GM12873 (cell line): ENCODE data around the gene EPB41L2.

Experiments
- CTCF ChIP-seq: IDR thresholded peaks from 2 replicates; pipeline ENCODE4 v1.5.1; 2012; ENCODE audit warnings: low read depth, mild to moderate bottlenecking, moderate library complexity, low read length, control low read depth; ENCODE audit not compliant: insufficient read depth; ENCODE audit errors: missing control alignments

EPB41L2 gene

GRCh38 chr6:131063028-131063763 lies at the start of gene EPB41L2:
Gene EPB41L2 (minus strand): TSS chr6:131063245. CDS start chr6:130956485, 106,760 bp downstream.
- TF ChIP-seq CTCF, result peak; percentile 15

- no peak for TF ChIP-seq CTCF
Measured at GRCh38 chr6:131112249-131112648, 49.2 kb upstream of the EPB41L2 start.

GRCh38 chr6:131107151-131107550 lies 44.1 kb upstream of the EPB41L2 start:
- TF ChIP-seq CTCF, result no peak

GRCh38 chr6:131103901-131104300 lies 40.9 kb upstream of the EPB41L2 start:
- no peak for TF ChIP-seq CTCF

- TF ChIP-seq CTCF, result no peak
Measured at GRCh38 chr6:131103296-131103695, 40.3 kb upstream of the EPB41L2 start.

- TF ChIP-seq CTCF, result no peak
Measured at GRCh38 chr6:131101911-131102680, 39.1 kb upstream of the EPB41L2 start.

GRCh38 chr6:131096786-131097185 lies 33.7 kb upstream of the EPB41L2 start:
- no peak for TF ChIP-seq CTCF
